Limb (tissue), 2 donors: ENCODE results near the gene RAB21.
A peak's percentile ranks its signal among the peaks of the same experiment; 100 is the strongest.
"Not testable (repeated sequence)": the region's sequence is repeated elsewhere in the genome, so short reads cannot be mapped to it uniquely, and the experiment has no call there.

Experiments used
- DNase-seq, 2 donors: peaks; one replicate each; pipeline ENCODE4 v3.0.0-alpha.2; 2016; ENCODE audit errors: extremely low spot score in 2 of 2

Gene RAB21

GRCh38 chr12:71749666-71750065 lies 5.0 kb upstream of the RAB21 start:
- DNase-seq = no peak

- no peak for DNase-seq
Measured at GRCh38 chr12:71752891-71753290, 1.8 kb upstream of the RAB21 start.

GRCh38 chr12:71755146-71755892 lies 656 bp downstream of the RAB21 start:
- DNase-seq = peak; percentile 3 to 32

- no peak for DNase-seq
Measured at GRCh38 chr12:71756054-71756690, 1.5 kb downstream of the RAB21 start.

GRCh38 chr12:71759941-71760340 lies 5.3 kb downstream of the RAB21 start:
- no peak for DNase-seq

- DNase-seq = no peak
Measured at GRCh38 chr12:71760471-71760870, 5.8 kb downstream of the RAB21 start.

GRCh38 chr12:71761354-71761753 lies 6.7 kb downstream of the RAB21 start:
- DNase-seq = not testable (repeated sequence)

- no peak for DNase-seq
Measured at GRCh38 chr12:71763677-71764379, 9.2 kb downstream of the RAB21 start.

GRCh38 chr12:71764587-71765321 lies 10.1 kb downstream of the RAB21 start:
- no peak for DNase-seq

- DNase-seq = no peak
Measured at GRCh38 chr12:71766202-71766601, 11.5 kb downstream of the RAB21 start.

- no peak for DNase-seq
Measured at GRCh38 chr12:71767183-71767582, 12.5 kb downstream of the RAB21 start.

- no peak for DNase-seq
Measured at GRCh38 chr12:71768900-71769299, 14.2 kb downstream of the RAB21 start.

GRCh38 chr12:71771069-71771468 lies 16.4 kb downstream of the RAB21 start:
- DNase-seq = no peak

GRCh38 chr12:71772735-71773134 lies 18.1 kb downstream of the RAB21 start:
- DNase-seq = no peak

- peak; percentile 24 to 54 for DNase-seq
Measured at GRCh38 chr12:71780237-71780822, 25.7 kb downstream of the RAB21 start.

GRCh38 chr12:71782017-71782416 lies 27.4 kb downstream of the RAB21 start:
- DNase-seq = no peak

GRCh38 chr12:71786829-71787228 lies 32.2 kb downstream of the RAB21 start:
- DNase-seq = no peak

- DNase-seq = no peak
Measured at GRCh38 chr12:71787580-71787979, 32.9 kb downstream of the RAB21 start.

- DNase-seq = no peak
Measured at GRCh38 chr12:71790331-71790730, 35.7 kb downstream of the RAB21 start.

- DNase-seq = no peak
Measured at GRCh38 chr12:71791473-71792150, 36.9 kb downstream of the RAB21 start.

- no peak for DNase-seq
Measured at GRCh38 chr12:71792599-71792998, 37.9 kb downstream of the RAB21 start.
